ENCODE measurements around the gene BZW1.
"Not testable (repeated sequence)": the region's sequence is repeated elsewhere in the genome, so short reads cannot be mapped to it uniquely, and the experiment has no call there.

Gene BZW1

GRCh38 chr2:200794143-200794542 lies 17.6 kb upstream of the BZW1 start:
- ATAC-seq: no peak

- no peak for ATAC-seq
Measured at GRCh38 chr2:200795028-200795440, 16.7 kb upstream of the BZW1 start.

GRCh38 chr2:200796561-200796960 lies 15.1 kb upstream of the BZW1 start:
- ATAC-seq: no peak

- ATAC-seq: no peak
Measured at GRCh38 chr2:200797242-200797770, 14.4 kb upstream of the BZW1 start.

GRCh38 chr2:200798514-200798913 lies 13.2 kb upstream of the BZW1 start:
- ATAC-seq: peak; percentile 77 to 86

- ATAC-seq: no peak
Measured at GRCh38 chr2:200800458-200800857, 11.3 kb upstream of the BZW1 start.

DNA sequence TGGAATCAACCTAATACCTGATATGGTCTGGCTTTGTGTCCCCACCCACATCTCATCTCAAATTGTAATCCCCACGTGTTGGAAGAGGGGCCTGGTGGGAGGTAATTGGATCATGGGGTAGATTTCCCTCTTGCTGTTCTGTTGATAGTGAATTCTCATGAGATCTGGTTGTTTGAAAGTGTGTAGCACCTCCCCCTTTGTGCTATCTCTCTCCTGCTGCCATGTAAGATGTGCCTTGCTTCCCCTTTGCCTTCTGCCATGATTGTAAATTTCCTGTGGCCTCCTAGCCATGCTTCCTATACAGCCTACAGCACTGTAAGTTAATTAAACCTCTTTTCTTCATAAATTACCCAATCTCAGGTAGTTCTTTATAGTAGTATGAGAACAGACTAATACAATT lies 10.3 kb upstream of the BZW1 start:
- ATAC-seq: not testable (repeated sequence)

DNA sequence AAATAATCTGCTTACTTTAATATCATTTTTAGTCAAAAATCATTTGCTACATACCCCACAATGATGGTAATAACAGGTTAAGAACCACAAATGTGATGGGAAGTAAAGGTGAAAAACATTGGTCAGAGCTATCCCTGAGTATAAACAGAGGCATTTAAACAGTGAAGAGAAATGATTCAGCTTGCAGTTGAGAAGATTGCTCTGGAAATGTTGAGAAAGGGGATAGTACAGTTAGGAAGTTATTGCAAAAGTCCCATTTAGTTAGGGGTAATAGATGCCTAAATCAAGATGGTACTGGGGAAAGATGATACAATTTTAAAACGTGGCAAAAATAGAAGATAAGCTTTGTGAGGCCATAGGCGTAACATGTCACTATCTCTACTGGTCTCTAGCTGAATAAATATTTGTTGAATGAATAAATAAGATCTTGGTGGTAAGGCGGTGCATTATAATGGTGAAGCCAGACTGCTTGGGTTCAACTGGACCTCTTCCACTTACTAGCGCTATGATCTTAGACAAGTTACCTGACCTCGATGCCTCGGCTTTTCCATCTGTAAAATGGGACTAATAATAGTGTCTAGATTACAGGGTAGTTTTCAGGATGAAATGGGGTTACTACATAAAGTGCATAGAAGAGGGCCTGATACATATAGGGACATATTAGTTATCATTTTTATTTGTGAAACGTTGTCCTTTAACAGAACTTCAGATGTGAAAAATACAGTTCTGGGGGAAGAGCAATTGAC lies 2.0 kb upstream of the BZW1 start:
- no peak for ATAC-seq

GRCh38 chr2:200810252-200810997 lies 1.3 kb upstream of the BZW1 start:
- no peak for ATAC-seq

DNA sequence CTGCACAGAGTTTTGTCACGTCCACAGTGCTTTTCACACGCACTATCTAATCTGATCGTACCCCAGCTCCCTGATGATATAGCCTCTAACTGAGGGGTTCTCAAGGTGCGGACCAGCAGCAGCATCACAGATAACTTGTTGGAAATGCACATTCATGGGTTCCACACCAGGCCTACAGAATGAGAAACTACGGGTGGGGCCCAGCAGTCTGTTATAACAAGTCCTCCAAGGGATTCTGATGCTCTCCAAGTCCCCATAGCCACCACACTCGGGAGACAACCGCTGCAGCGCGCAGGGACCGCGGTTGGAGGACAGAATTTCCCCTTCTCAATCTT lies 745 bp upstream of the BZW1 start:
- no peak for ATAC-seq

GRCh38 chr2:200812122-200813022 lies 662 bp downstream of the BZW1 start:
- ATAC-seq: peak; percentile 44 to 45

DNA sequence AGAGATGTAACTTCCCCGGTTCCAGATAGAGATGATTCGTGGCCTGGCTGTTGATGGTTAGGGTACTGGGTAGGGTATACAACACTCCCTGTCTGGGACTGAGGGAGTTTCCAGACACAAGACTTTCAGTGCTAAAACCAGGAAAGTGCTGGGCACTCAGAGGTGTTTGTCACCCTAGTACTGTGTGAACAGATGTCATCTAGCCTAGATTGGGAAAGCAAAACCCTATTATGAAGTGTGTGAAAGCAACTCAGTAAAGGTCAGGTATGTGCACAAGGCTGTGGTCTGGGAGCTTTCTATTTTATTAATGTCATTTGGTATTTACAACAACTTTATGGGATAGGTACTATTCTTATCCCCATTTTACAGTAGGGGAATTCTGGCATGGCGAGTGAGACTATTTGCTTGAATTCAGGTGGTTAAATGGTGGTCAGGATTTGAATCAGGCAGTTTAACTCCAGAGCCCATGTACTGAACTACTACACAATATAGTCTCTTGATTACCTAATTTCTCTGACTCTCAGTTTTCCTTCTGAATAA lies 2.6 kb downstream of the BZW1 start:
- ATAC-seq: peak; percentile 11 to 18

DNA sequence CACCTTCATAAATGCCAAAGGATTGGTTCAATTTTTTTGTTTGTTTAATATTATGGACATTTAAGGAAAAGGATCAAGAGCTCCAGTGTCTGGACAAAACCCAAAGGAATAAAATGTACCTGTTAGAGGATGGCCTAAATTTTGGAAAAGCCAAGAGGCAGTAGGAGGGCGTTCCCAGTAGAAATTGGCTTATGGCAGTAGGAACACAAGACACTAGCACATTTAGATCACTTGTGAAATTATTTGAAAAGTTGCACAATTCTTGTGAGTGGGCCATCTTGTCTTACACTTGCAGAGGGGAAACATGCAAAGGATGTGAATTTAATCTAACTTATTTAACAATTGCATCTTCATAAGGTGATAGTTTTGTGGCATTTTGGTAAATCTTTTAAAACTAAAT lies 3.2 kb downstream of the BZW1 start:
- ATAC-seq: no peak

GRCh38 chr2:200818732-200819131 lies 7.0 kb downstream of the BZW1 start:
- ATAC-seq: not testable (repeated sequence)

GRCh38 chr2:200820573-200821234 lies 9.0 kb downstream of the BZW1 start:
- ATAC-seq: no peak

DNA sequence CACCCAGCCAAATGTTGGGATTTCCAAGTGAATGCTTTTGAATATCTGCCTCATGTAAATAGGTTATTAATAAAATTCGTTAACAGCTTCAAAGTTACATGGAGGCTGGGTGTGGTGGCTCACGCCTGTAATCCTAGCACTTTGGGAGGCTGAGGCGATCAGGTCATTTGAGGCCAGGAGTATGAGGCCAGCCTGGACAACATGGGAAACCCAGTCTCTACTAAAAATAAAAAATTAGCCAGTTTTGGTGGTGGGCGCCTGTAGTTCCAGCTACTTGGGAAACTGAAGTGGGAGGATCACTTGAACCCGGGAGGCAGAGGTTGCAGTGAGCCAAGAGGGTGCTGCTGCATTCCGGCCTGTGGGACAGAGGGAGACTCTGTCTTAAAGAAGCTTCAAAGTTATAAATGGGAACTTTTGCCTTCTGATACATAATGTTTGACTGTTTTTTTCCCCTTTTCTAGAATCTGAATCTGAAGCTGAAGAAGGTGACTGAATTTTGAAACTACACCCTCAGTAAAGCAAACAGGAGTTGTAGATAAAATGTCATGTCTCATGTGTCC lies 10.1 kb downstream of the BZW1 start:
- no peak for ATAC-seq

DNA sequence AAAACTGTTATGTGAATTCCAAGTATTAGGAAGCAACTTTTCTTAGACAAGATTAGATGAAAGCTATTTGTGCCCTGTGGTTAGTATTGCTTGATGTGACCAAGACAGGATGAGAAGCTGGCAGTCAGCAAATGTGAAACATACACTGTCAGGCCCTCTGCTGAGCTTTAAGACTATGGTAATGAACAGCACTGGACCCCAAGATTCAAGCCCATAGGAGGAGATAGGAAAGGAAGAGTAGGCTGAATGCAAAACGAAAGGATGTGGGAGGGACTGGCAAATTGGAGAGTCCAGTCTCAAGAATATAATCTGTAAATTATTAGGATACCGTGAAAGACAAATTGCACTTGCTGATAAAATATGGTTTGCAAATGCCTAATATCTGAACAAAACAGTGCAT lies 16.4 kb downstream of the BZW1 start:
- no peak for ATAC-seq

DNA sequence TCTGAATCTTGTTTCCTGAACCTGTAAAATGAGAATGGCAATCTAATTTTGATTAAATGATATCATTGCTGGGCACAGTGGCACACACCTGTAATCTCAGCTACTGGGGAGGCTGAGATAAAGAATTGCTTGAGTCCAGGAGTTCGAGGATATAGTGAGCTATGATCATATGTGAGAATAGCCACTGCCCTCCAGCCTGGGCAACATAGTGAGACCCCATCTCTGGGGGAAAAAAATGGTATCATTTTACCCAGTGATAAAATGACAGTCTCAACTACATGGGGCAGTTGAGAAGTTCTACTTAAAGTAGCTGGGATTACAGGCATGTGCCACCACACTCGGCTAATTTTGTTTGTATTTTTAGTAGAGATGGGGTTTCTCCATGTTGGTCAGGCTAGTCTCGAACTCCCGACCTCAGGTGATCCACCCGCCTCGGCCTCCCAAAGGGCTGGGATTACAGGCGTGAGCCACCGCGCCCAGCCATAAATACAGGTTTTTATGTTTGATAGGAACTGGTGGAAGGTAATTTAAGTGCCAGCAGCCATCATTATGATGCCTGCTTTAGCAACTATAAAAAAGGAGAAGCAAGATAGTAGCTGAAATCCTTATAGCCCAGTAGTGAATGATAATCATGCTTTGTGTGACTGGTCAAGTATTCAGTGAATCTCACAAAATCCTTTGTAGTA lies 17.0 kb downstream of the BZW1 start:
- no peak for ATAC-seq

GRCh38 chr2:200829258-200829655 lies 17.5 kb downstream of the BZW1 start:
- no peak for ATAC-seq

GRCh38 chr2:200834701-200835100 lies 23.0 kb downstream of the BZW1 start:
- no peak for ATAC-seq

GRCh38 chr2:200839513-200839912 lies 27.8 kb downstream of the BZW1 start:
- no peak for ATAC-seq
